ENCODE results near the gene PTPRK.

PTPRK gene

GRCh38 chr6:128519132-128519930, 1.1 kb downstream of the PTPRK start:
- Mint-ChIP-seq H3K4me1 (peaks cover 40% of the 10 kb centered on the region), H3K27ac (peak overlapping the region; percentile 97 to 100 (median 99)), H3K36me3 (ENCODE audit: low read depth) (no peaks in the 10 kb centered on the region), H3K9me3 (no peaks in the 10 kb centered on the region), H3K27me3 (ENCODE audit: low read depth) (peaks cover 12% of the 10 kb centered on the region), H3K4me3 (peak overlapping the region; percentile 96 to 97 (median 96))
- peak in 2 of 3 experiments; percentile 15 to 27 for TF ChIP-seq CTCF (IDR thresholded peaks at IDR 0.05; ENCODE audit: unreplicated experiment in 3 of 3)

- TF ChIP-seq CTCF (IDR thresholded peaks at IDR 0.05; ENCODE audit: unreplicated experiment in 3 of 3): no peak
- Mint-ChIP-seq H3K4me3 (peak overlapping the region; percentile 96 to 97 (median 96)), H3K36me3 (ENCODE audit: low read depth) (no peaks in the 10 kb centered on the region), H3K4me1 (peaks cover 48% of the 10 kb centered on the region), H3K27ac (peak overlapping the region; percentile 97 to 100 (median 99)), H3K27me3 (ENCODE audit: low read depth) (peaks cover 12% of the 10 kb centered on the region), H3K9me3 (no peaks in the 10 kb centered on the region)
Observed at GRCh38 chr6:128518434-128519131, 1.8 kb downstream of the PTPRK start.

GRCh38 chr6:128517124-128517523, 3.3 kb downstream of the PTPRK start:
- no peak for TF ChIP-seq CTCF (IDR thresholded peaks at IDR 0.05; ENCODE audit: unreplicated experiment in 3 of 3)
- H3K27me3 Mint-ChIP-seq (ENCODE audit: low read depth): peaks cover 12% of the 10 kb centered on the region
- no peaks in the 10 kb centered on the region for H3K36me3 Mint-ChIP-seq (ENCODE audit: low read depth)
- peak overlapping the region; percentile 71 to 97 (median 76) for H3K4me3 Mint-ChIP-seq
- peak overlapping the region in 2 of 3 experiments; percentile 16 to 45 for H3K27ac Mint-ChIP-seq
- peaks cover 55% of the 10 kb centered on the region for H3K4me1 Mint-ChIP-seq
- H3K9me3 Mint-ChIP-seq: no peaks in the 10 kb centered on the region

GRCh38 chr6:128516514-128516898, 3.9 kb downstream of the PTPRK start:
- peak; percentile 24 to 41 (median 26) for TF ChIP-seq CTCF (IDR thresholded peaks at IDR 0.05; ENCODE audit: unreplicated experiment in 3 of 3)
- no peaks in the 10 kb centered on the region for H3K9me3 Mint-ChIP-seq
- H3K27me3 Mint-ChIP-seq (ENCODE audit: low read depth): peaks cover 12% of the 10 kb centered on the region
- no peaks in the 10 kb centered on the region for H3K36me3 Mint-ChIP-seq (ENCODE audit: low read depth)
- H3K4me3 Mint-ChIP-seq: peak overlapping the region; percentile 71 to 97 (median 76)
- H3K4me1 Mint-ChIP-seq: peaks cover 55% of the 10 kb centered on the region
- H3K27ac Mint-ChIP-seq: peak overlapping the region; percentile 16 to 45 (median 36)

GRCh38 chr6:128515550-128516513, 4.6 kb downstream of the PTPRK start:
- H3K9me3 Mint-ChIP-seq: no peaks in the 10 kb centered on the region
- peaks cover 60% of the 10 kb centered on the region for H3K4me1 Mint-ChIP-seq
- H3K27ac Mint-ChIP-seq: peak overlapping the region; percentile 8 to 36 (median 16)
- peak overlapping the region; percentile 34 to 76 (median 36) for H3K4me3 Mint-ChIP-seq
- no peak for TF ChIP-seq CTCF (IDR thresholded peaks at IDR 0.05; ENCODE audit: unreplicated experiment in 3 of 3)
- peaks cover 12% of the 10 kb centered on the region for H3K27me3 Mint-ChIP-seq (ENCODE audit: low read depth)
- no peaks in the 10 kb centered on the region for H3K36me3 Mint-ChIP-seq (ENCODE audit: low read depth)

All from nephron (organoid).